Stimulated activated CD8-positive, alpha-beta memory T cell treated with anti-CD3 and anti-CD28 coated beads, Interleukin-7, amount 100 ng/mL, for 1 hour (primary cell): ENCODE measurements around the gene ENTPD3.

Experiments used
- DNase-seq, 2 donors: peaks; one replicate each; pipeline ENCODE4 v3.0.0-alpha.2; 2020; ENCODE audit warnings: low read depth in 2 of 2

Gene ENTPD3

DNA sequence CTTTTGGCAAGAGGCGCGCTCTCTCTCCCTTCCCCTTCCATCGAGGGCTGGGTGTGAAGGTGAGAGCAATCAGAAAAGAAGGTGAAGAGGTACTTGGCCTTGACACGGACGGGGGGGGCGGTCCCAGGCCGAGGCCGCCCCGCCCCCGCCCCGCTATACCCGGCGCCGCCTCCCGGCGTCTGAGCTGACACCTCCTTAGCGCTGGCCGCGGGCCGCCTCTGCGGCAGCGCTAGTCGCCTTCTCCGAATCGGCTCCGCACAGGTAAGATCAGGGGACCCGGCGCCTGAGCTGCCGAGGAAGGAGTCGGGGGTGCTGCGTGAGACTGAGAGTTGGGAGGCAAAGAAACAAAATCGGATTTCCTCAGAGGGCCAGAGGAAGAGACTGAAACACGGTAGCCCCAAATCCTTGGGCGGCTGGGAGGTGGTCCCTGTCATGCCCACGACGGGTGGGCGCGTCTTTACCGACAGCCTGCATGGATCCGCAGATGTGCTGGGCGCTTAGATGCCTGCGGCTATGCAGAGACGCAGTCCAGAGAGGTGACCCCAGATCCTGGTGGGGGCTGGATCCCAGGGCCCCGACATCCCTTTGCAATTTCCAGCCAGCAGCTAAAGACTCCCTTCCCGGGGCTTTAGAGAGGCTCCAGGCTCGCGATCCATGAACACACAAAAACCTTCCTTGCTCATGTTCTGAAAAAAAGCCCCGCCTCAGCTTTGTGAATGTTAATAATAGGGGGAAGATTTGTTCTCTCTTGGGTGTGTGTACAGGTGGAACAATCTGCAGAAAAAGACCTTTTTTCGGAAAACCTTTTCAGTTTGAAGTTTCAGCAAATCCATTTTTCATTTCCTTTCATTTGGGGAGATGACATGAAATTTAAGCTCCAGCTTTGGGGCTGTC lies at the start of gene ENTPD3:
TSS of gene ENTPD3 (plus strand) at position 184 of the 894 bp plus-strand sequence. CDS start 874 bp downstream, outside the sequence.
- DNase-seq = no peak

DNA sequence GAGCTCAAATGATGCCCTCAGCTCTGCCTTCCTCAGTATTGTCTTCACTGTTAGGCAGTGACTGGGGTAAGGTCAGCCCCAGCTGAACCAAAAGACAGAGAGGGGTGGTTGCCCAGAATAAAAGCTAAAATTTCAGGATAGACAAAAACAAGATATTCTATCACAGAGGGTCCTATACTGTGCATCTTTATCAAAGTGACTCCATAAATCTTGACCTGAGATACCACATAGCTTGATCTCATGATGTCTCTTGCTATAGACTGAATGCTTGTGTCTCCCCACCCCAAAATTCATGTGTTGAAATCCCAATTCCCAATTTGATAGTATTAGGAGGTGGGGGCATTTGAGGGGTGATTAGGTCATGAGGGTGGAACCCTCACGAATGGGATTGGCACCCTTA lies 47.1 kb upstream of the ENTPD3 start:
- DNase-seq = no peak

DNA sequence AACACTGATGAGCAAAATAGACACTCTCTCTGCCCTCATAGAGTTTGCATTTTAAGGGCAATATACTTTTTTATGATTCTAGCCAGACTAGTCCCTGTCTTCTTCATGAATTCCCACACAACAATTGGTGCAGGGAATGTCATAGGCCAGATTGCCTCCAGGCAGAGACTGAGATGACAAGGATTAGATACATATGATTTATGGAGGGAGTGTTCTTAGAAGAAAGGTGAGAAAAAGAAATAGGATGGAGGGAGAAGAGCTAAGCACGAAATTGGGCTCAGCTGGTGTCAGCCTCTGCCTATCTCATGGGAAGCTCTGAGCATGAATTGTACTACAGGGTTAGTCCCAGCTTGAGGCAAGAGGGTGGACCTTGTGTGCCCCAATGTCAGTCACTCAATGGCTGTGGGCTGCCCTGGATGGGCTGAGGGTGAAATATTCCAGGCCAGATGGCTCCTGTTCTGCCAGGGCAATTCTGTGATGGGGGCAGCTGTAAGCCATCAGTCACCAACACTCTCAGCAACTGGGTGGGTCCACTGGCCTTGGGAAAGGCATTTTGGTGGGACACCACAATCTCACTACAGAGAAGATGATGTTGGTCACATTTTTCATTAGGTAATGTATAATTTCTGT lies 46.3 kb upstream of the ENTPD3 start:
- DNase-seq = no peak

- DNase-seq = no peak
These were observed 45.3 kb upstream of the ENTPD3 start for GRCh38 chr3:40341671-40342070.

DNA sequence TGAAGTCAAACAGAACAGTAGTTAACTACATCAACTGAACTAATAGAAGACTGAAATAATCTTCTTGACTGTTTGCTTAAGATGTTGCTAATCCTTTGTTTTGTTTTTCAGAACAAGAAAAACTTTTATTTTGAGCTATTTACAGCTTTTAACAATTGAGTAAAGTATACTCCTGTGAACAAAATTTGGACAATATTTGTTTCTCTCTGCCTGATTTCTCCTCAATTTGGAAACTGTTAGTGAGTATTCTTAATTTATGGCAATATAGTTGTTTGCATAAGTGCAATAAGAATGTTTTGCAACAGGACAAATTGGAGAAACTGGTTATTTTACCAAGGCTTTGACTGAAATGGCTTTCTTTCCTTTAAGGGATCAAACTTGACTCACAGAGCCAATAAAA lies 36.5 kb upstream of the ENTPD3 start:
- DNase-seq = no peak

DNA sequence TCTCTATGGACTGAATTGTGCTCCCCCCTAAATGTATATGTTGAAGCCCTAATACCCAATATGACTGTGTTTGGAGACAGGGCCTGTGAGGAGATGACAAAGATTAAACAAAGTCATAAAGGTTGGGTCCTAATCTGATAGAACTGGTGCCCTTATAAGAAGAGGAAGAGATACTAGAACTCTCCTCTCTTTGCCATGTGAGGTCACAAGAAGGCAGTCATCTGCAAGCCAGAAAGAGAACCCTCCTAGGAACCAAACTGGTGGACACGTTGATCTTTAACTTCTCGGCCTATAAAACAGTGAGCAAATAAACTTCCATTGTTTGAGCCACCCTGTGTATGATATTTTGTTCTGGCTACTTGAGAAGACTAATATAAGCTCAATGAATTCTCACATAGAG lies 31.6 kb upstream of the ENTPD3 start:
- no peak for DNase-seq

- no peak for DNase-seq
These were observed 28.5 kb upstream of the ENTPD3 start for GRCh38 chr3:40358454-40358853.

- no peak for DNase-seq
These were observed 23.3 kb upstream of the ENTPD3 start for GRCh38 chr3:40363674-40364073.

GRCh38 chr3:40366203-40367162 lies 20.5 kb upstream of the ENTPD3 start:
- no peak for DNase-seq

DNA sequence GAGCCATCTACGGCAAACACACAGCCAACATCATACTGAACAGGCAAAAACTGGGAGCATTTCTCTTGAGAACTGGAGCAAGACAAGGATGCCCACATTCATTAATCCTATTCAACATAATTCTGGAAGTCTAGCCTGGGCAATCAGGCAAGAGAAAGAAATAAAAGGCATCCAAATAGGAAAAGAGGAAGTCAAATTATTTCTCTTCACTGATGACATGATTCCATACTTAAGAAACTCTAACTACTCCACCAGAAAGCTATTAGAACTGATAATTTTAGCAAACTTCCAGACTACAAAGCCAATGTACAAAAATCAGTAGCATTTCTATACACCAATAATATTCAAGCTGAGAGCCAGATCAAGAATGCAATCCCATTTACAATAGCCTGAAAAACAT lies 17.3 kb upstream of the ENTPD3 start:
- DNase-seq = no peak

- no peak for DNase-seq
These were observed 9.2 kb upstream of the ENTPD3 start for GRCh38 chr3:40377822-40378221.

DNA sequence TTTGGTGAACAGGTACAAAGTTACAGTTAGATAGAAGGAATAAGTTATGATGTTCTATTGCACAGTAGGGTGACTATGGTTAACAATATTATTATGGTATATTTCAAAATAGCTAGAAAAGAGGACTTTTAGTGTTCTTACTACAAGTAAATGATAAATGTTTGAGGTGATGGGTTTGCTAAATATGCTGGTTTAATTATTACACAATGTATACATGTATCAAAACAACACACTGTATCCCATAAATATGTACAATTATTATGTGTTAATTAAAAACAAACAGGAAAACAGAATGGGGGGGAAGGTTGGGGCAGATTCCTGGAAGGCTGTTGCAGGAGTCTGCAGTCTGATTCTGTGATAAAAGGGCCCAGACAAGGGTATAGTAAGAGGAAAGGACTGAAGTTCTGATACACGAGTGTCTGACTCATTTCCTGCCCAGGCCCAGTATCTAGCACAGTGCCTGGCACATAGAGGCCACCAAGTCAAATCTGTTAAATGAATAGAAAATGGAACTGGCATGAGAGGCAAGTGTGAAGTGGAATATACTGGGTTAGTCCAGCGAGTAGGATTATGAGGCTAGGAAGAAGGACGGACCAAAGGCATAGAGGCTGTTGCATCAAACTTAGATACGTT lies 7.2 kb upstream of the ENTPD3 start:
- DNase-seq = no peak

DNA sequence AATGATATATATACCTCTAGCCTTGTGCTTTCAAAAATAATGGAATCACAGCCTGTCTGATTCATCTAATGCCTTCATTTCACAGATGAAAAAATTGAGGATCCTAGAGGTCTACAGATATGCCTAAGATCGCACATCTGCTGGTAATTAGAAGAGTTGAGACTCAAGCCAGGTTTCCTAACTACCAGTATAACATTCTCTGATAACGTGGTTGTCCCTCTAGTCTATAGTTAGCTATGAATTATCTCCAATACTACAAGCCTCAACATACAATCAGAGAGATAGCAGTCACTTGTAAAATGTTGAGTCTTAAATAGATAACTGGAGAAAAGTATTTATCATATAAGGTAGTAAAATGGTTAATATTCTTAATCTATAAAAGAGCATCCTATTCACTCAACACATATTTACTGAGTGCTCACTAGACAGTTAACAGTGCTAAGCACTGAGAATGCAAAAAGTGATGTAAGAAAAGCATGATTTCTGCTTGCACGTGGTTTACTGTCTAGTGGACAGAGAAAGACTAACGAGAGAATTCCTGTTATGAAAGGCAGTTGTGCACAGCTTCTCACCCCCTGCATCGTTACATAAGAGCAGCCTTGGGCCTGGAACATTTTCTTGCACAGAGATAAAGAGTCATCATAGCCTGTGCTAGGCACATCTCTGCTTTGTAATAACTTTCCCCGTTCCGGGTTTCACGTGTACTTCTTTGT lies 4.9 kb upstream of the ENTPD3 start:
- no peak for DNase-seq

- no peak for DNase-seq
These were observed 4.4 kb upstream of the ENTPD3 start for GRCh38 chr3:40382617-40382979.

DNA sequence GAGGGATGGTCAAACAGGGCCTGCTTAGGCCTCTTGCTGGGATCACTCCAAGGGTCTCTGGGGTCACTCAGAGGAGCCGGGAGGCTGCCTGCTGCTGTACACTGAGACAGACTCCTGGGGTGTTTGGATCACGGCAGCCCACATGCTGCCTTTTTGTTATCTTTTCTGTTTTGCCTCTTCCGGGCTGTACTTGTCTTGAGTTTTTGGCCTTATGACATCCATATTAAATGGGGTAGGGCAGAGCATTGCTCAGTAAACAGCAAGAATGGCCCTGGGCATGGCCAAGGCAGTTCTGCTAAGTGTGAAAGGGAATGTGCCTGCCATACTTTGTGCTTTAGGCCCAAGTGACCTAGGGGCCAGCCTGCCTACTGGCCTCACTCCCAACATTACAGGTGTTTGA lies 771 bp upstream of the ENTPD3 start:
- no peak for DNase-seq

DNA sequence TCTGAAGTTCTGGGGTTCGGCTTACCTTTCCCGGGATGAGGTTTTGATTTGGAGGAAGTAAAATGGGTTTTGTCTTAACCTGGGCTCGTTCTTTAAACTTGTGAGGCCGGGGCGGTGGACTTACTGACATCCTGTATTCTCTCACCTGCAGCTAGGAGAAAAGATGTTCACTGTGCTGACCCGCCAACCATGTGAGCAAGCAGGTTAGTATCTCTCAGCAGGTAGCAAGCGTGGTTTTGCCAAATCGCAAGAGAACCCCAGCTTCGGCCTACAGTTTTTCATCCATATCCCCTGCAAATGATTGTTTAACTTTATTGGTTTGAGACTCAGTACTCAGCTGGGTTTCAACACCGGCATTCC lies 891 bp downstream of the ENTPD3 start:
- no peak for DNase-seq

GRCh38 chr3:40396406-40396805 lies 9.4 kb downstream of the ENTPD3 start:
- DNase-seq = no peak

DNA sequence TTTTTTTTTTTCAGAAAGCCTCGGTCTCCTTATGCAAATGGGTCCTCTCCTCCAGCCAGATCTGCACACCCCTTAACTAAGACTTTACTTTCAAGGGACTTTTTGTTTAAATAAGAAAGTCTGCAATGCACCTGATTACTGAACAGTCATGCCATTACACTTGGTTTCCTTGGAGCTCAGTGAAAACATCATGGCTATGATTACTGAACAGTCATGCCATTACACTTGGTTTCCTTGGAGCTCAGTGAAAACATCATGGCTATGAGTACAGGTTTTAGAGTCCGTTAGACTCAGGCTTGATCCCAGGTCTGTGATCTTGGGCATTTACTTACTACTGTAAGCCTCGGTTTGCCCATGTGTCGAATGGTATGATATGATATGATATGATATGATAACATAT lies 10.1 kb downstream of the ENTPD3 start:
- no peak for DNase-seq

- no peak for DNase-seq
These were observed 10.9 kb downstream of the ENTPD3 start for GRCh38 chr3:40397912-40398311.

- DNase-seq = no peak
These were observed 11.4 kb downstream of the ENTPD3 start for GRCh38 chr3:40398346-40398745.

GRCh38 chr3:40404591-40405198 lies 17.7 kb downstream of the ENTPD3 start:
- no peak for DNase-seq
